Measurements from ENCODE around the gene PRKAG1.

PRKAG1 gene

GRCh38 chr12:49020441-49020840 is 1.9 kb upstream of the PRKAG1 start:
- Histone ChIP-seq H3K79me2 (ENCODE audit: insufficient read depth, low read length) (peaks cover 27% of the 10 kb centered on the region), H3K27me3 (ENCODE audit: insufficient read depth, low read length, poor library complexity) (no peaks in the 10 kb centered on the region), H3K4me2 (ENCODE audit: insufficient read depth, low read length) (no peak overlapping the region), H3K4me1 (ENCODE audit: insufficient read depth, low read length) (peaks cover 30% of the 10 kb centered on the region), H3K27ac (ENCODE audit: low read length) (no peak overlapping the region), H3K36me3 (ENCODE audit: insufficient read depth, low read length) (peaks cover 48% of the 10 kb centered on the region), H4K20me1 (ENCODE audit: insufficient read depth, low read length) (peaks cover 3% of the 10 kb centered on the region; the same call in 1 of the 2 replicates), H3K9me3 (ENCODE audit: insufficient read depth, low read length, severe bottlenecking) (no peaks in the 10 kb centered on the region), H3K4me3 (ENCODE audit: low read depth in 1 of 2, low read length in 2 of 2) (no peak overlapping the region), H2AFZ (ENCODE audit: low read depth, low read length) (no peak overlapping the region), H3K9ac (ENCODE audit: low read depth, low read length) (no peak overlapping the region)
- DNase-seq = no peak
- TF ChIP-seq EZH2 (IDR thresholded peaks at IDR 0.05; ENCODE audit: borderline replicate concordance, low read depth, low read length, severe bottlenecking) (no peak), CTCF (IDR thresholded peaks at IDR 0.05; ENCODE audit: borderline replicate concordance, extremely low read depth, low read length, poor library complexity, severe bottlenecking) (no peak)
- ATAC-seq (ENCODE audit: insufficient read depth, low read depth) = no peak

- Histone ChIP-seq H3K9me3 (ENCODE audit: insufficient read depth, low read length, severe bottlenecking) (no peaks in the 10 kb centered on the region), H3K27me3 (ENCODE audit: insufficient read depth, low read length, poor library complexity) (no peaks in the 10 kb centered on the region), H3K79me2 (ENCODE audit: insufficient read depth, low read length) (peaks cover 31% of the 10 kb centered on the region), H2AFZ (ENCODE audit: low read depth, low read length) (no peak overlapping the region), H3K4me3 (ENCODE audit: low read depth in 1 of 2, low read length in 2 of 2) (peak overlapping the region; percentile 36 to 39; a peak in 3 of 4 replicates), H3K4me2 (ENCODE audit: insufficient read depth, low read length) (peak overlapping the region; percentile 91), H3K36me3 (ENCODE audit: insufficient read depth, low read length) (peaks cover 40% of the 10 kb centered on the region), H3K9ac (ENCODE audit: low read depth, low read length) (peak overlapping the region; percentile 70), H3K4me1 (ENCODE audit: insufficient read depth, low read length) (peaks cover 30% of the 10 kb centered on the region), H3K27ac (ENCODE audit: low read length) (peak overlapping the region; percentile 94), H4K20me1 (ENCODE audit: insufficient read depth, low read length) (peaks cover under 1% of the 10 kb centered on the region; the same call in 1 of the 2 replicates)
- no peak for TF ChIP-seq EZH2 (IDR thresholded peaks at IDR 0.05; ENCODE audit: borderline replicate concordance, low read depth, low read length, severe bottlenecking)
- TF ChIP-seq CTCF (IDR thresholded peaks at IDR 0.05; ENCODE audit: borderline replicate concordance, extremely low read depth, low read length, poor library complexity, severe bottlenecking) = peak; percentile 70
- DNase-seq (peak; percentile 72), ATAC-seq (ENCODE audit: insufficient read depth, low read depth) (peak; percentile 41)
Observed at GRCh38 chr12:49019443-49020324, 1.1 kb upstream of the PRKAG1 start.

GRCh38 chr12:49019120-49019430 is 499 bp upstream of the PRKAG1 start:
- ATAC-seq (ENCODE audit: insufficient read depth, low read depth) = peak; percentile 33

More at GRCh38 chr12:49019120-49019430, 499 bp upstream of the PRKAG1 start:
- TF ChIP-seq CTCF (IDR thresholded peaks at IDR 0.05; ENCODE audit: borderline replicate concordance, extremely low read depth, low read length, poor library complexity, severe bottlenecking) (no peak), EZH2 (IDR thresholded peaks at IDR 0.05; ENCODE audit: borderline replicate concordance, low read depth, low read length, severe bottlenecking) (no peak)
- Histone ChIP-seq H3K36me3 (ENCODE audit: insufficient read depth, low read length) (peaks cover 34% of the 10 kb centered on the region), H3K4me3 (ENCODE audit: low read depth in 1 of 2, low read length in 2 of 2) (peak overlapping the region; percentile 36 to 66; a peak in 3 of 4 replicates), H3K27me3 (ENCODE audit: insufficient read depth, low read length, poor library complexity) (no peaks in the 10 kb centered on the region), H3K9me3 (ENCODE audit: insufficient read depth, low read length, severe bottlenecking) (no peaks in the 10 kb centered on the region), H3K9ac (ENCODE audit: low read depth, low read length) (peak overlapping the region; percentile 70), H3K4me1 (ENCODE audit: insufficient read depth, low read length) (peaks cover 30% of the 10 kb centered on the region), H3K27ac (ENCODE audit: low read length) (peak overlapping the region; percentile 94), H3K4me2 (ENCODE audit: insufficient read depth, low read length) (peak overlapping the region; percentile 91), H4K20me1 (ENCODE audit: insufficient read depth, low read length) (no peaks in the 10 kb centered on the region), H2AFZ (ENCODE audit: low read depth, low read length) (peak overlapping the region; percentile 83), H3K79me2 (ENCODE audit: insufficient read depth, low read length) (peaks cover 37% of the 10 kb centered on the region)
- DNase-seq = no peak

Data from DND-41 (cell line).